Epithelial cell of esophagus (primary cell): ENCODE measurements around the gene BAIAP3.

ENCODE experiments used
- DNase-seq: peaks from one replicate; pipeline ENCODE4 v3.0.0; 2010; ENCODE audit warnings: low read depth
- H3K4me3 ChIP-seq: 2 replicates; pipeline ENCODE4 v1.5.1; 2011; ENCODE audit warnings: mild to moderate bottlenecking, low read length, control low read depth
- TF ChIP-seq, protein P1 (sequence below): IDR thresholded peaks from 2 replicates; pipeline ENCODE4 v1.5.1; 2011; ENCODE audit warnings: low read depth, mild to moderate bottlenecking, low read length, control low read depth, inconsistent platforms; ENCODE audit not compliant: insufficient read depth; ENCODE audit errors: missing control alignments

The BAIAP3 gene

DNA sequence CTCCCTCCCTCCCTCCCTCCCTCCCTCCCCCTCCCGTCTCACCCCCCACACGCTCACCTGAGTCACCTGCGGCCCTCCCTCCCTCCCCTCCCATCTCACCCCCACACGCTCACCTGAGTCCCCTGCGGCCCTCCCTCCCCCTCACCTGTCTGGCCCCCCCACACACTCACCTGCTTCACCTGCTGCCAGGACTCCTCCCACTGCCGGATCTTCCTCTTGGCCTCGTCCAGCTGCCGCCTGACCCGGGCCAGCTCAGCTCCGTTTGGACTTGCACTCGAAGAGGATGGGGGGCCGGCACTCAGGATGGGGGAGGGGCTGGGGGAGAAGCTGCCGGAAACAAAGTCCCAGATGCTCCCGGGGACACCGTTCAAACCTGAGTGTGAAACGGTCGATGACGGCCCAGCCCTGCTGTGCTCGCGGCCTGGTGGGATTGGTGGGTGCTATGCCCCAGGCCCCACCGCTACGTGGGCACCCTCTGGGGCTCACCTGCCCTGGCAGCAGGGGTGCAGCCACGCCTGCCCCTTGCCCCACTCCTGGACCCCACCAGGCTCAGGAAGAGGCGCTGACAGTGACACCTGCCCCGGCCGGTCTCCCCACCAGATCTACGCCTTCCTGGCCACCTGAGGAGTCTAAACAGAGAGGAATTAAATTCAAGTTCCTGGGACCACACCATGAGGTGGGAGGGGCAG lies 34.2 kb downstream of the BAIAP3 start:
- H3K4me3 ChIP-seq, result no peak overlapping the region
- TF ChIP-seq, protein P1, sequence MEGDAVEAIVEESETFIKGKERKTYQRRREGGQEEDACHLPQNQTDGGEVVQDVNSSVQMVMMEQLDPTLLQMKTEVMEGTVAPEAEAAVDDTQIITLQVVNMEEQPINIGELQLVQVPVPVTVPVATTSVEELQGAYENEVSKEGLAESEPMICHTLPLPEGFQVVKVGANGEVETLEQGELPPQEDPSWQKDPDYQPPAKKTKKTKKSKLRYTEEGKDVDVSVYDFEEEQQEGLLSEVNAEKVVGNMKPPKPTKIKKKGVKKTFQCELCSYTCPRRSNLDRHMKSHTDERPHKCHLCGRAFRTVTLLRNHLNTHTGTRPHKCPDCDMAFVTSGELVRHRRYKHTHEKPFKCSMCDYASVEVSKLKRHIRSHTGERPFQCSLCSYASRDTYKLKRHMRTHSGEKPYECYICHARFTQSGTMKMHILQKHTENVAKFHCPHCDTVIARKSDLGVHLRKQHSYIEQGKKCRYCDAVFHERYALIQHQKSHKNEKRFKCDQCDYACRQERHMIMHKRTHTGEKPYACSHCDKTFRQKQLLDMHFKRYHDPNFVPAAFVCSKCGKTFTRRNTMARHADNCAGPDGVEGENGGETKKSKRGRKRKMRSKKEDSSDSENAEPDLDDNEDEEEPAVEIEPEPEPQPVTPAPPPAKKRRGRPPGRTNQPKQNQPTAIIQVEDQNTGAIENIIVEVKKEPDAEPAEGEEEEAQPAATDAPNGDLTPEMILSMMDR, result no peak
- no peak for DNase-seq

DNA sequence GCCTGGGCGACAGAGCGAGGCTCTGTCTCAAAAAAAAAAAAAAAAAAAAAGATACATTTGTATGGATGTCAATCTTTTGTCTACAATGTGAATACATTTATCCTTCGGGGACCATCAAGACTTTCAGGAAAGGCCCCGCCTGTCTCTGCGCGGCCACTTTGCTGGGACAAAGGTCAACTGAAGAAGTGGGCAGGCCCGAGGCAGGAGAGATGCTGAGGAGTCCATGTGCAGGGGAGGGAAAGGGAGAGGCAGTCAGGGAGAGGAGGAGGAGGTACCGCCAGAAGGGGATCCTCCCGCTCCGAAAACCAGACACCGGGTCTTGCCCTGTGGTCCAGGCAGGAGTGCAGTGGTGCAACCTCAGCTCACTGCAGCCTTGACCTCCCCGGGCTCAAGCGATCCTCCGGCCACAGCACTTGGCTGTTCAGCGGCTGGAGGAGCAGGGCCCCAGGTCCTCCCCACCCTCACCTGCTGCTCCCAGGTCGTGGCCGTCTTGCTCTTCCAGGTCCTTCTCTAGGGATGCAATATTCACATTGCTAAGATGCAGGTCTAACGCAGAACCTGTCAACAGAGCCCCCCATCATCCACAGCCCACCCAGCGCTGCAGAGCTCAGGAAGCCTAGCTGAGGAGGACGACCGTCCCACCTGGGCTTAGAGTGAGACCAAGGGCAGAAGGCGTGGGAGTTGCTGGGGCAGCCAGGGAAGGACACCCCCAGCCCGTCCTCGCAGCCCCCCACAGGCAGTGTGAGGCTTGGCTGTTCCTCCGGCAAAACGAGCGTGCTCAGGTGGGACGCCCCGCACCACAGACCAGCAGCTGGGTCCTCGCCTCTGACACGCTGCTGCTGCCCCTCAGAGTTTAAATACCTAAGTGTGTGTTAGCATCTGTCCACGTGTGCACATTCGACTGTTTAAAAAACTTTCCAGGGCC lies 37.9 kb downstream of the BAIAP3 start:
- TF ChIP-seq, protein P1, result no peak
- no peak overlapping the region for H3K4me3 ChIP-seq
- no peak for DNase-seq

DNA sequence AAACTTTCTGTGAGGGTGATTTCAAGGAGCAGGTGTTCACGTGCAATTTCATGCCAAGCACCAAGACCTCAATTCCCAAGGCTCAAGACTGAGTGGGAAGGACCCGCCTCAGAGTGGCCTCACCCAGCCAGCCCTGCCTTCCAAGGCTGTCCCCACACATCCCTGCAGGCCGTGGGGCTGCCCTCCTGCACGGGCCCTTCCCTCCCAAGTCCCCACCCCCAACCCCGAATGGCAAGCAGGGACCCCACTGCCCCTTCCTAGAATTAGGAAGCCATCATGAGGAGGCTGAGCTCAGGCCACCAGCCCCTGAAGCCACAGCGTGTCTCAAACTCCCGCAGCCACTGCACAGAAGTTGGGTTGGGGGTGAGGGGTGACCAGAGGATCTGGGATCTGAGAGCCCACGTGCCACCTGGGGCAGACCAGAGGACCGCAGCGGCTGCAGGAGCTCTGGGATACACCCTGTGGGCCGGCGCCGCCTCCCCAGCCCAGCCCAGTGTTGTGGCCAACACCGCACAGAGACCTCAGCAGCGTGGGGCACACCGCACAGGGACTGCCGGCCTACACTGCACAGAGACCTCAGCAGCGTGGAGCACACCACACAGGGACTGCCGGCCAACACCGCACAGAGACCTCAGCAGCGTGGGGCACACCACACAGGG lies 39.0 kb downstream of the BAIAP3 start:
- no peak for DNase-seq
- H3K4me3 ChIP-seq, result no peak overlapping the region
- TF ChIP-seq, protein P1, result no peak

- no peak overlapping the region for H3K4me3 ChIP-seq
- no peak for DNase-seq
- TF ChIP-seq, protein P1, result no peak
Observed at GRCh38 chr16:1374418-1375297, 41.2 kb downstream of the BAIAP3 start.

DNA sequence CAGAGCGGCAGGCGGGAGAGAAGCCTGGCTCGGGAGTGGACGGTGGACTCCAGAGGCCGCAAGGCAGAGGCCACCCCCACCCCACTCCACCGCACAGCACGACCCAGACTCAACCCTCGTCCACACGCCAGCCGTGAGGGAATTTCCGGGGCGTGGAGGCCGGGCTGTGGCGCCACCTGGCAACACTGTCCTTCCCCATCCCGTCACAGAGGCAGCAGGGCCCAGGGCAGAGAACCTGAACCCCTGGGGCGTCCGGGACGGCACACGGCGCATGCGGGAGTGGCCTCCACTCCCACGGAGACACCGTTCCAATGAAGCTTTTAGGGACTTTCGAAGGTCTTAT lies 41.8 kb downstream of the BAIAP3 start:
- DNase-seq, result no peak
- TF ChIP-seq, protein P1, result no peak
- H3K4me3 ChIP-seq, result no peak overlapping the region

DNA sequence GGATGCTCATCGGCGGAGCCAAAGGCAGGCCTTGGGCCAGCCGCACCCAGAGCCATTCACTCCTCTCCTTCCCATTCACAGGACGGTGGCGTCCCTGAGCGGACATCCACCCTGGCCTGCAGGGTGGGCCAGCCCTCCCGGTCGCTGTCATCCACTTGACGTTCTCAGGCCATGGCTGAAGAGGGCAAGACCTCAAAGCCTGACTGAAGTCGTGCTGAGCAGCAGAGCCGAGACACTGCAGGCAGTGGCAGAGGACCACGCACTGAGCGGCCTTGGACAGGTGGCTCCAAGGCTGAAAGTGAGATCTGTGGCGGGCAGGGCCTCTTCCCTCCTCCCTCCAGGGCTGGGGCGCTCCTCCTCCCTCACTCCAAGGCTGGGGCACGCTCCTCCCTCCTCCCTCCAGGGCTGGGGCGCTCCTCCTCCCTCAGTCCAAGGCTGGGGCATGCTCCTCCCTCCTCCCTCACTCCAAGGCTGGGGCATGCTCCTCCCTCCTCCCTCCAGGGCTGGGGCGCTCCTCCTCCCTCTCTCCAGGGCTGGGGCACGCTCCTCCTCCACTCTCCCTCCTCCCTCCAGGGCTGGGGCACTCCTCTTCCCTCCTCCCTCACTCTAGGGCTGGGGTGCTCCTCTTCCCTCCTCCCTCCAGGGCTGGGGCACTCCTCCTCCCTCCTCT lies 42.4 kb downstream of the BAIAP3 start:
- no peak for DNase-seq
- TF ChIP-seq, protein P1, result no peak
- no peak overlapping the region for H3K4me3 ChIP-seq
